ENCODE results near the gene PRKACG.

The PRKACG gene

GRCh38 chr9:68978066-68978465, 35.8 kb downstream of the PRKACG start:
- TF ChIP-seq EZH2phosphoT487 (IDR thresholded peaks at IDR 0.05; ENCODE audit: borderline replicate concordance, low read length): no peak

GRCh38 chr9:68975365-68976043, 38.4 kb downstream of the PRKACG start:
- Histone ChIP-seq H3K4me1 (ENCODE audit: control insufficient read depth, low read length) (peaks cover 15% of the 10 kb centered on the region), H3K9me3 (ENCODE audit: control insufficient read depth, insufficient read depth, low read length) (no peaks in the 10 kb centered on the region), H4K20me1 (ENCODE audit: control insufficient read depth, insufficient read depth, low read depth, low read length) (no peaks in the 10 kb centered on the region), H3K36me3 (ENCODE audit: control insufficient read depth, low read length) (no peaks in the 10 kb centered on the region), H3F3A (ENCODE audit: control insufficient read depth, insufficient read depth) (no peaks in the 10 kb centered on the region), H3K4me3 (ENCODE audit: low read length) (no peak overlapping the region), H3K27ac (ENCODE audit: low read depth, low read length) (no peak overlapping the region), H3K27me3 (ENCODE audit: control insufficient read depth, low read length) (no peaks in the 10 kb centered on the region), H3K9me2 (replicated peaks; ENCODE audit: control insufficient read depth, low read length) (no peaks in the 10 kb centered on the region), H3K4me2 (ENCODE audit: low read length) (no peak overlapping the region), H3K79me2 (ENCODE audit: control insufficient read depth, low read length) (no peaks in the 10 kb centered on the region)
- TF ChIP-seq EZH2phosphoT487 (IDR thresholded peaks at IDR 0.05; ENCODE audit: borderline replicate concordance, low read length): no peak
- no peak for TF ChIP-seq CTCF (IDR thresholded peaks at IDR 0.05; ENCODE audit: low read depth, low read length, poor library complexity, severe bottlenecking)

More at GRCh38 chr9:68978066-68978465, 35.8 kb downstream of the PRKACG start:
- H3K9me3 ChIP-seq (ENCODE audit: control insufficient read depth, insufficient read depth, low read length): no peaks in the 10 kb centered on the region
- no peaks in the 10 kb centered on the region for H3K27me3 ChIP-seq (ENCODE audit: control insufficient read depth, low read length)
- H3K79me2 ChIP-seq (ENCODE audit: control insufficient read depth, low read length): no peaks in the 10 kb centered on the region
- H3F3A ChIP-seq (ENCODE audit: control insufficient read depth, insufficient read depth): no peaks in the 10 kb centered on the region; the same call in 1 of the 2 replicates
- no peak overlapping the region for H3K4me3 ChIP-seq (ENCODE audit: low read length)
- no peaks in the 10 kb centered on the region for H3K36me3 ChIP-seq (ENCODE audit: control insufficient read depth, low read length)
- H3K4me1 ChIP-seq (ENCODE audit: control insufficient read depth, low read length): peaks cover 41% of the 10 kb centered on the region
- H4K20me1 ChIP-seq (ENCODE audit: control insufficient read depth, insufficient read depth, low read depth, low read length): no peaks in the 10 kb centered on the region
- H3K4me2 ChIP-seq (ENCODE audit: low read length): no peak overlapping the region
- no peak overlapping the region for H3K27ac ChIP-seq (ENCODE audit: low read depth, low read length)
- no peaks in the 10 kb centered on the region for H3K9me2 ChIP-seq (replicated peaks; ENCODE audit: control insufficient read depth, low read length)

GRCh38 chr9:68974901-68975300, 39.0 kb downstream of the PRKACG start:
- Histone ChIP-seq H3K36me3 (ENCODE audit: control insufficient read depth, low read length) (no peaks in the 10 kb centered on the region), H3K4me2 (ENCODE audit: low read length) (no peak overlapping the region), H3F3A (ENCODE audit: control insufficient read depth, insufficient read depth) (no peaks in the 10 kb centered on the region), H4K20me1 (ENCODE audit: control insufficient read depth, insufficient read depth, low read depth, low read length) (no peaks in the 10 kb centered on the region), H3K27me3 (ENCODE audit: control insufficient read depth, low read length) (no peaks in the 10 kb centered on the region), H3K4me3 (ENCODE audit: low read length) (no peak overlapping the region), H3K79me2 (ENCODE audit: control insufficient read depth, low read length) (no peaks in the 10 kb centered on the region), H3K4me1 (ENCODE audit: control insufficient read depth, low read length) (peaks cover 10% of the 10 kb centered on the region), H3K27ac (ENCODE audit: low read depth, low read length) (no peak overlapping the region), H3K9me2 (replicated peaks; ENCODE audit: control insufficient read depth, low read length) (no peaks in the 10 kb centered on the region), H3K9me3 (ENCODE audit: control insufficient read depth, insufficient read depth, low read length) (no peaks in the 10 kb centered on the region)
- TF ChIP-seq EZH2phosphoT487 (IDR thresholded peaks at IDR 0.05; ENCODE audit: borderline replicate concordance, low read length) (no peak), CTCF (IDR thresholded peaks at IDR 0.05; ENCODE audit: low read depth, low read length, poor library complexity, severe bottlenecking) (no peak)

GRCh38 chr9:68974431-68974830, 39.5 kb downstream of the PRKACG start:
- H3K79me2 ChIP-seq (ENCODE audit: control insufficient read depth, low read length): no peaks in the 10 kb centered on the region
- H3K4me1 ChIP-seq (ENCODE audit: control insufficient read depth, low read length): peaks cover 6% of the 10 kb centered on the region
- no peak overlapping the region for H3K4me3 ChIP-seq (ENCODE audit: low read length)
- no peaks in the 10 kb centered on the region for H4K20me1 ChIP-seq (ENCODE audit: control insufficient read depth, insufficient read depth, low read depth, low read length)
- H3K9me2 ChIP-seq (replicated peaks; ENCODE audit: control insufficient read depth, low read length): no peaks in the 10 kb centered on the region
- H3F3A ChIP-seq (ENCODE audit: control insufficient read depth, insufficient read depth): no peaks in the 10 kb centered on the region
- no peaks in the 10 kb centered on the region for H3K9me3 ChIP-seq (ENCODE audit: control insufficient read depth, insufficient read depth, low read length)
- H3K27ac ChIP-seq (ENCODE audit: low read depth, low read length): no peak overlapping the region
- H3K4me2 ChIP-seq (ENCODE audit: low read length): no peak overlapping the region
- TF ChIP-seq CTCF (IDR thresholded peaks at IDR 0.05; ENCODE audit: low read depth, low read length, poor library complexity, severe bottlenecking): no peak
- TF ChIP-seq EZH2phosphoT487 (IDR thresholded peaks at IDR 0.05; ENCODE audit: borderline replicate concordance, low read length): no peak
- no peaks in the 10 kb centered on the region for H3K27me3 ChIP-seq (ENCODE audit: control insufficient read depth, low read length)
- H3K36me3 ChIP-seq (ENCODE audit: control insufficient read depth, low read length): no peaks in the 10 kb centered on the region

Measured in DOHH2 (cell line).